HCT116 (cell line): ENCODE results near the gene PDK1.

Source experiments
- CEBPB ChIP-seq: IDR thresholded peaks from 2 replicates; pipeline ENCODE4 v1.6.1; 2012; ENCODE audit warnings: low read depth
- CTCF ChIP-seq, 3 experiments: fragments of 200-600 bp in 1 of 3; sonication (generic) in 1 of 3; IDR thresholded peaks in 2 of 3; conservative IDR thresholded peaks in 1 of 3; 2 replicates each; pipeline ENCODE4 v1.5.1; 2012 to 2017; ENCODE audit warnings: low read depth in 2 of 3, low read length in 2 of 3, antibody characterized with exemption in 1 of 3, borderline replicate concordance in 1 of 3, control low read depth in 1 of 3, mild to moderate bottlenecking in 1 of 3, mixed read lengths in 1 of 3, mixed run types in 1 of 3, moderate library complexity in 1 of 3; ENCODE audit not compliant: insufficient read depth in 1 of 3
- EGR1 ChIP-seq: IDR thresholded peaks from 2 replicates; pipeline ENCODE4 v1.6.1; 2012; ENCODE audit warnings: low read depth
- EZH2 ChIP-seq: fragments of 200-600 bp; sonication (generic); IDR thresholded peaks from 2 replicates; pipeline ENCODE4 v1.6.1; 2017; ENCODE audit warnings: antibody characterized with exemption, mixed run types
- EZH2phosphoT487 ChIP-seq: fragments of 200-600 bp; IDR thresholded peaks from 2 replicates; pipeline ENCODE4 v1.6.1; 2018; ENCODE audit warnings: antibody characterized with exemption, borderline replicate concordance
- POLR2A ChIP-seq: IDR thresholded peaks from 2 replicates; pipeline ENCODE4 v1.7.0; 2011; ENCODE audit warnings: borderline replicate concordance; ENCODE audit not compliant: insufficient read depth, insufficient read length; ENCODE audit errors: extremely low read depth
- REST ChIP-seq: IDR thresholded peaks from 2 replicates; pipeline ENCODE4 v1.6.1; 2012; ENCODE audit warnings: low read depth
- SIN3A ChIP-seq: IDR thresholded peaks from 2 replicates; pipeline ENCODE4 v1.6.1; 2012; ENCODE audit warnings: low read depth
- SRF ChIP-seq: IDR thresholded peaks from 2 replicates; pipeline ENCODE4 v1.6.1; 2012; ENCODE audit warnings: low read depth
- ZBTB33 ChIP-seq: IDR thresholded peaks from 2 replicates; pipeline ENCODE4 v1.6.1; 2011; ENCODE audit warnings: mild to moderate bottlenecking, low read length, moderate library complexity; ENCODE audit not compliant: insufficient replicate concordance; ENCODE audit errors: extremely low read depth
- ZNF274 ChIP-seq: fragments of 200-500 bp; sonication (Bioruptor generic); IDR thresholded peaks from 2 replicates; pipeline ENCODE4 v1.6.1; 2014; ENCODE audit warnings: mild to moderate bottlenecking, low read depth, low read length, inconsistent platforms

- TF ChIP-seq CTCF (IDR thresholded peaks at IDR 0.05 in 2 of 3, conservative IDR thresholded peaks at IDR 0.05 in 1 of 3; ENCODE audit: borderline replicate concordance in 1 of 3, insufficient read depth in 1 of 3, low read depth in 2 of 3, low read length in 2 of 3) = no peak
- no peak for TF ChIP-seq CEBPB
- TF ChIP-seq REST = no peak
- TF ChIP-seq SIN3A = no peak
- TF ChIP-seq EZH2 = no peak
- no peak for TF ChIP-seq POLR2A
- no peak for TF ChIP-seq SRF
- TF ChIP-seq ZBTB33 = no peak
- no peak for TF ChIP-seq ZNF274
- TF ChIP-seq EGR1 = no peak
- no peak for TF ChIP-seq EZH2phosphoT487
Measured at GRCh38 chr2:172630181-172630580, 74.3 kb downstream of the PDK1 start.
